DND-41 (cell line): ENCODE data around the gene KRT80.

Source experiments
- EZH2 ChIP-seq: IDR thresholded peaks from 3 replicates; pipeline ENCODE4 v1.6.1; 2012; ENCODE audit warnings: borderline replicate concordance, low read depth, mild to moderate bottlenecking, moderate library complexity, low read length, inconsistent platforms; ENCODE audit not compliant: severe bottlenecking
- TF ChIP-seq, protein P1 (sequence below): IDR thresholded peaks from 2 replicates; pipeline ENCODE4 v1.5.1; 2012; ENCODE audit warnings: borderline replicate concordance, low read length, moderate library complexity, mild to moderate bottlenecking; ENCODE audit not compliant: poor library complexity, severe bottlenecking; ENCODE audit errors: extremely low read depth

DNA sequence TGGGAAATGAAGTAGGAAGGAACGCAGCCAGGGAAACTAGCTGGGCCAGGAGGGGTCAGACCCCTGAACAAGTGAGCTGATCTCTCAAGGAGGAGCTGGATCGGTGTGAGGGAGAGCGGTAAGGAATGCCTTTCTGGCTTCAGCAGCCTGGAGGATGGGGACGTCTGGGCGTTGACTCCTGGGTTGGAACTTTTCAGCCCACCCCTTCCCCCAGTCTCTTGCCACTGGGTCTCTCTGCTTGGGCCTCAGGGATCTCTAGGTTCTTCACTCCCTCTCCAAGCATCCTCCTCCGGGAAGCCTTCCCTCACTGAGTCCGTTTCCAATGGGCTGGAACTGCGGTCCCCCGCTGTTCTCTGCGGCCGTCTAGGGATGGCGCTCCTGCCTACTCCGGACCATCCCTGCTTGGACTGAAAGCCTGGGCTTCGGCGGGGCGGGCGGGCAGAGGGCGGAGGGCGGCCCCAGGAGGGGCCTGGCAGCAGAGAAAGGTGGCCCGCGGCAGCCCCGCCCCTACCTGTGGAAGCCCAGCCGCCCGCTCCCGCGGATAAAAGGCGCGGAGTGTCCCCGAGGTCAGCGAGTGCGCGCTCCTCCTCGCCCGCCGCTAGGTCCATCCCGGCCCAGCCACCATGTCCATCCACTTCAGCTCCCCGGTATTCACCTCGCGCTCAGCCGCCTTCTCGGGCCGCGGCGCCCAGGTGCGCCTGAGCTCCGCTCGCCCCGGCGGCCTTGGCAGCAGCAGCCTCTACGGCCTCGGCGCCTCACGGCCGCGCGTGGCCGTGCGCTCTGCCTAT is 41.1 kb upstream of the KRT80 start, which contains the start of gene KRT7:
- TF ChIP-seq, protein P1, sequence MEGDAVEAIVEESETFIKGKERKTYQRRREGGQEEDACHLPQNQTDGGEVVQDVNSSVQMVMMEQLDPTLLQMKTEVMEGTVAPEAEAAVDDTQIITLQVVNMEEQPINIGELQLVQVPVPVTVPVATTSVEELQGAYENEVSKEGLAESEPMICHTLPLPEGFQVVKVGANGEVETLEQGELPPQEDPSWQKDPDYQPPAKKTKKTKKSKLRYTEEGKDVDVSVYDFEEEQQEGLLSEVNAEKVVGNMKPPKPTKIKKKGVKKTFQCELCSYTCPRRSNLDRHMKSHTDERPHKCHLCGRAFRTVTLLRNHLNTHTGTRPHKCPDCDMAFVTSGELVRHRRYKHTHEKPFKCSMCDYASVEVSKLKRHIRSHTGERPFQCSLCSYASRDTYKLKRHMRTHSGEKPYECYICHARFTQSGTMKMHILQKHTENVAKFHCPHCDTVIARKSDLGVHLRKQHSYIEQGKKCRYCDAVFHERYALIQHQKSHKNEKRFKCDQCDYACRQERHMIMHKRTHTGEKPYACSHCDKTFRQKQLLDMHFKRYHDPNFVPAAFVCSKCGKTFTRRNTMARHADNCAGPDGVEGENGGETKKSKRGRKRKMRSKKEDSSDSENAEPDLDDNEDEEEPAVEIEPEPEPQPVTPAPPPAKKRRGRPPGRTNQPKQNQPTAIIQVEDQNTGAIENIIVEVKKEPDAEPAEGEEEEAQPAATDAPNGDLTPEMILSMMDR: no peak
- no peak for TF ChIP-seq EZH2
